ENCODE results near the gene LARP4. TPM values are rescaled to one million over a fixed set of nuclear protein-coding genes. Genes with fewer than 3 reads are reported as not detected.

LARP4 gene
- 100 to 1,000 TPM in 1 of 9 donors, 10 to 100 TPM in 8; 34.4 to 111 (median 54.2) TPM for total RNA-seq
- 10 to 100 TPM in 2 of 3 donors, 1 to 10 TPM in 1; 9.4 to 88.3 (median 10.8) TPM for polyA plus RNA-seq
- long read RNA-seq, donor 1, full-length matches to known transcripts: 5 of 5 reads
- long read RNA-seq, donor 1, partial matches to known transcripts: 0 of 5 reads
- long read RNA-seq, donor 1, other reads (novel, unspliced or antisense): 0 of 5 reads
- long read RNA-seq, donor 2, full-length matches to known transcripts: 4 of 4 reads
- long read RNA-seq, donor 2, partial matches to known transcripts: 0 of 4 reads
- long read RNA-seq, donor 2, other reads (novel, unspliced or antisense): 0 of 4 reads
- long read RNA-seq, donor 3, full-length matches to known transcripts: 4 of 4 reads
- long read RNA-seq, donor 3, partial matches to known transcripts: 0 of 4 reads
- long read RNA-seq, donor 3, other reads (novel, unspliced or antisense): 0 of 4 reads
- long read RNA-seq, donor 4, full-length matches to known transcripts: 8 of 25 reads
- long read RNA-seq, donor 4, partial matches to known transcripts: 10 of 25 reads
- long read RNA-seq, donor 4, other reads (novel, unspliced or antisense): 7 of 25 reads
- long read RNA-seq, donor 5, full-length matches to known transcripts: 5 of 22 reads
- long read RNA-seq, donor 5, partial matches to known transcripts: 3 of 22 reads
- long read RNA-seq, donor 5, other reads (novel, unspliced or antisense): 14 of 22 reads
- long read RNA-seq, donor 6, full-length matches to known transcripts: 2 of 22 reads
- long read RNA-seq, donor 6, partial matches to known transcripts: 15 of 22 reads
- long read RNA-seq, donor 6, other reads (novel, unspliced or antisense): 5 of 22 reads
- long read RNA-seq, donor 7: 0 reads
- long read RNA-seq, donor 8, full-length matches to known transcripts: 4 of 4 reads
- long read RNA-seq, donor 8, partial matches to known transcripts: 0 of 4 reads
- long read RNA-seq, donor 8, other reads (novel, unspliced or antisense): 0 of 4 reads
- long read RNA-seq, donor 9, full-length matches to known transcripts: 1 of 1 reads
- long read RNA-seq, donor 9, partial matches to known transcripts: 0 of 1 reads
- long read RNA-seq, donor 9, other reads (novel, unspliced or antisense): 0 of 1 reads
- long read RNA-seq, donor 10, full-length matches to known transcripts: 2 of 2 reads
- long read RNA-seq, donor 10, partial matches to known transcripts: 0 of 2 reads
- long read RNA-seq, donor 10, other reads (novel, unspliced or antisense): 0 of 2 reads

- no peak for TF ChIP-seq CTCF (IDR thresholded peaks at IDR 0.05)
- peak; percentile 93 to 96 for TF ChIP-seq POLR2A (IDR thresholded peaks at IDR 0.05)
- Histone ChIP-seq H3K27me3 (no peaks in the 10 kb centered on the region), H3K9me3 (replicated peaks in 1 of 3) (no peaks in the 10 kb centered on the region), H3K4me1 (replicated peaks in 1 of 2) (peaks cover 12 to 30% of the 10 kb centered on the region in 2 donors), H3K4me3 (peak within 1 kb of the TSS; percentile 38 to 100 (median 74)), H3K36me3 (replicated peaks in 1 of 2) (no peaks in the 10 kb centered on the region), H3K27ac (peak within 1 kb of the TSS; percentile 82 to 97 (median 91))
- intact Hi-C loops (cut with DNase I): no loop called here
- peak; percentile 93 to 97 (median 95) for DNase-seq
- 0 to 1% (median 1%) methylated on average over 30 to 54 of the region's 54 CpGs for WGBS, 4 donors
Observed at GRCh38 chr12:50400638-50401499, at the start of gene LARP4. Gene LARP4, plus strand, starts transcription at chr12:50400885. Its CDS starts 126 bp downstream, at chr12:50401011.

GRCh38 chr12:50351120-50352043, 49.3 kb upstream of the LARP4 start:
- no peaks in the 10 kb centered on the region for H3K27me3 ChIP-seq
- H3K27ac ChIP-seq: no peak overlapping the region
- TF ChIP-seq CTCF (IDR thresholded peaks at IDR 0.05) (no peak), POLR2A (IDR thresholded peaks at IDR 0.05) (no peak)
- no peaks in the 10 kb centered on the region for H3K9me3 ChIP-seq (replicated peaks in 1 of 3)
- H3K4me1 ChIP-seq (replicated peaks in 1 of 2): peaks cover 11 to 12% of the 10 kb centered on the region in 2 donors
- WGBS, 4 donors: 80 to 89% (median 85%) methylated on average over 10 to 11 of the region's 11 CpGs
- DNase-seq: peak in 3 of 7 donors; percentile 10 to 32 (median 12)
- intact Hi-C loops (cut with DNase I): no loop called here
- no peaks in the 10 kb centered on the region for H3K36me3 ChIP-seq (replicated peaks in 1 of 2)
- no peak overlapping the region for H3K4me3 ChIP-seq

GRCh38 chr12:50353404-50353803, 47.3 kb upstream of the LARP4 start:
- H3K27ac ChIP-seq: peak overlapping the region in 1 of 5 donors; percentile 24
- intact Hi-C loops (cut with DNase I): no loop called here

More at GRCh38 chr12:50353404-50353803, 47.3 kb upstream of the LARP4 start:
- peaks cover 11 to 12% of the 10 kb centered on the region in 2 donors for H3K4me1 ChIP-seq (replicated peaks in 1 of 2)
- 90 to 98% (median 94%) methylated on average over 2 to 3 of the region's 3 CpGs for WGBS, 4 donors
- H3K4me3 ChIP-seq: no peak overlapping the region
- H3K36me3 ChIP-seq (replicated peaks in 1 of 2): no peaks in the 10 kb centered on the region
- no peaks in the 10 kb centered on the region for H3K9me3 ChIP-seq (replicated peaks in 1 of 3)
- no peak for DNase-seq
- TF ChIP-seq CTCF (IDR thresholded peaks at IDR 0.05) (no peak), POLR2A (IDR thresholded peaks at IDR 0.05) (no peak)
- no peaks in the 10 kb centered on the region for H3K27me3 ChIP-seq
